HG03159 (cell line): ENCODE measurements around the gene C5orf15.
"Not testable (repeated sequence)": the region's sequence is repeated elsewhere in the genome, so short reads cannot be mapped to it uniquely, and the experiment has no call there.

Source experiments
- ATAC-seq: cut with Tn5 transposase; IDR thresholded peaks from one replicate; pipeline ENCODE4 v1.9.1; 2021; ENCODE audit warnings: mild to moderate bottlenecking, moderate library complexity; ENCODE audit not compliant: unreplicated experiment

Gene C5orf15

GRCh38 chr5:133994297-133994989 is 26.0 kb upstream of the C5orf15 start:
- no peak for ATAC-seq

- ATAC-seq, result no peak
These were observed 24.9 kb upstream of the C5orf15 start for GRCh38 chr5:133993185-133993936.

DNA sequence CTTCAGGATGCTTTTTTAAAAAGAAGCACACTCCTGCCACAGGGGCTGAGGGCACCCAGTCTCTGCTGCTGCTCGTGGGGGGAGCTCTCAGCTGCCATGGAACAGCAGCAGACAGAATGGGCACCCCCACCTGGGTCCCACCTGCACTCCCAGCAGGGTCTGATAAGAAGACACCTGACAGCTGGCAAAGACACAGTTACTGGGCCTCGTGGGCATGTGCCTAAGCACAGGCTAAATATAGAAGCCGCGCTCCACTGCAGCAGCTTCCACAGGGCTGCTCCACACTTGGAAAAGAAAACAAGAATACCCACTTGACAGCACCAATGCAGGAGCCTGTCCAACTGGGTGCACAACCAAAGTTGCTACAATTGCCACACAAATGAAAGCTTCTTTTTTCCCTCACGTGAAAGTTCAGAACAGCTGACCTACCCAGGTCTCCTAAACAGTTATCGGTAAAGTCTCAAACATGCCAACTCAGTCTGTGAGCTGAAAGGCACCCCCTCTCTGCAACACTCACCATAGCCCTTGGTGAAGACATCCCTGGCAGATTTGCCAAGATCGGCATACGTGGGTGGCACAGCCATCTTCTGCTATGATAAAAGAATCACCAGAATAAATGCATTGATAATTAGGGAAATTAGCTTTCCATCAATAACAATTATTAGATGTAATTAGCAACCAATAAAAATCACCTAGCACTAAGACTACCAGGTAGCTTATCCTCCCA is 24.2 kb upstream of the C5orf15 start:
- no peak for ATAC-seq

DNA sequence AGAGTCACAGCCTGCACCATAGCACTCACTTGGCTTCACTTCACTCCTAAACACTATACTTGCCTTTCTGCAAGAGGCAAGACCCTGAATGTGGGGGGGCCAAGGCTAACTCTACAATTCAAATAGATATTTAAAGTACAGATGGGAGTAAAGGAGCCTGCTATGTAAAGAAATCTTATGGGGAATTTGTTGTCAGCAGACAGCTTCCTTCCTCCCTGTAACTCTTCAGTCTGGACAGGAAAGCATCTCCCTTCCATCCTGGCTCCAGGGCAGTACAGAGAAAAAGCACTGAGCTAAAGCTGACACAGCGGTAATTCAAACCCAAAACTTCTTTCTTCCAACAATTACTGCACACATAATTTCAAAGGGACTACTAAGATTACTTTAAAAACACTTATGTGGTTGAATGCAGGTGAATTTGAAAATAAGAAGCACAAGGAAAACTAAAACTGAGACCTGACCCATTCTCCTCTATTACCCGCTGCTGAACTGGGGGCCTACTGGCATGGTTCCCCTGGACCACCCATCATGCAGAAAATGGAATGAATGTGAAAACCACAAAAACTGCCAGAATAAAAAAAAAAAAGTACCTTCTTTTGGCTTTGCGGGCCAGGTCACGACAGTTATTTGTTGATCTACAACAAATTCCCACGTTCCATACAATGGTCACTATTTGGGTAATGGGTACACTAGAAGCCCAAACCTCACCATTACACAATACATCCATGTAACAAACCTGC is 22.9 kb upstream of the C5orf15 start:
- ATAC-seq, result no peak

DNA sequence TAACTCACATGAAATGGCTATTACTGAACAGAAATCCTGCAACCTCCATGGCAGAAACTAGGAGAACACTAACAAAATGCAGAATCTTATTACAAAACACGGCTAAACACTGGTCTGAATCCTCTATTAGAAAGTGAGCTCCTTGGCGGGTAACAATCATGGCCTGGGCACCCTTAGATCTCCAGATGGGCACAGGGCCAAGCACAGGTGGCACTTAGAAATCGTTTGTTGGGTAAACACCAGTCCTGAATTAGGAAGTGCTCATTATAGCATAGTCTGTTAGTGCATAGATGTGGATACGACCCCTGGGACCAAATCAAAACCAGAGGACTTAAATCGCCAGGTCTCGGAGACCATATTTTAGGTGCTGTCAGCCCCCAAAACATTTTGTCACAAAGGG is 22.0 kb upstream of the C5orf15 start:
- no peak for ATAC-seq

DNA sequence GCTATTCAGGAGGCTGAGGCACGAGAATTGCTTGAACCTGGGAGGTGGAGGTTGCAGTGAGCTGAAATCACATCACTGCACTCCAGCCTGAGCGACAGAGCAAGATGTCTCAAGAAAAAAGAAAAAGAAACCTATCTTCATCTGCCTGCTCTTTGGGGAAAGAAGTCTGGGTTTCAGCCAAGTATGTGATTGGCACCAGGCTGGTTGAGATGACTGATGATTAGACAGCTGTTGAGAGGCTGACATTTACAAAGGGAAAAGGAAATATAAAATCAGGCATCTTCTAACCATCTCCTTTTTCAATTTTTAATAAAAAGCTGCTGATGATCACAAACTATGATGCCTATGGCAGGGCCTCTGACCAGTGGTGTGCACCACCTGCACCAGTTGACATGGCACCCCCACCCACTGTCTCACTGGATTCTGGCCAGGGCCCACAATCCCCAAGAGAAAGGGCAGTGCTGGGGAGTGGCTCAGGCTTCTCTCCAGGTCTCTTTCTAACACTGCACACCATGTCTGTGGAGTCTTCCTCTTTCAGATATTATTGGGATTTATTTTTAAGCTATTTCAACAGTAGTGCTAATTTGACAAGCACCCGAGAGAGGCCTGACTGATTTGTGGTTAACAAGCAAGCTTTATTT is 17.2 kb upstream of the C5orf15 start:
- no peak for ATAC-seq

DNA sequence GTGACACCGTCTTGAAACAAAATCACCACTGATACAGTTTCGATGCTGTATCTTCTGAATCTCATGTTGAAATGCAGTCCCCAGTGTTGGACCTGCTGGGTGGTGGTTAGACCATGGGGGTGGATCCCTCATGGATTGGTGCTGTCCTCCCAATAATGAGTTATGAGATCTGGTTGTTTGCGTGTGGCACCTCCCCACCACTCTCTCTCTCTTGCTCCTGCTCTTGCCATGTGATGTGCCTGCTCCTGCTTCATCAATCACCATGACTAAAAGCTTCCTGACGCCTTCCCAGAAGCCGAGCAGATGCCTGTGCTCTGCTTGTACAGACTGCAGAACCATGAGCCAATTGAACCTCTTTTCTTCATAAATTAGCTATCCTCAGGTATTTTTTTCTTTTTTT is 15.2 kb upstream of the C5orf15 start:
- no peak for ATAC-seq

DNA sequence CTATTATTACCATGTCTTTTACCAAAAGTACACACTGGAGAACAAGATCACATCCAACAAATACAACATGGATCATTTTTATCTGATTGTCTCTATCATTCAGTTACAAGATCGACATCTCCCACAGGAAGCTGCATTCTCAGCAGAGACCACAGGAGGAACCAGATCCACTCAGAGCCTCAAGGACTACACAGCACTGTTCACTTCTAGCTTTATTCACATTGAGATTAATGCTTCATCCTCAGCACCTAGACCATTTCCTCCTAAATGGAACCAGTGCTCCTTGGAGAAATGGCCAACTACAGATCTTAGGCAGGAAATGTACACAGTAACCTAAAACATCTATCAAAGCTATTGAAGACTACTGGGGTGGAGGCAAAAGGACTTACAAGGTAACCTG is 13.3 kb upstream of the C5orf15 start:
- ATAC-seq, result no peak

DNA sequence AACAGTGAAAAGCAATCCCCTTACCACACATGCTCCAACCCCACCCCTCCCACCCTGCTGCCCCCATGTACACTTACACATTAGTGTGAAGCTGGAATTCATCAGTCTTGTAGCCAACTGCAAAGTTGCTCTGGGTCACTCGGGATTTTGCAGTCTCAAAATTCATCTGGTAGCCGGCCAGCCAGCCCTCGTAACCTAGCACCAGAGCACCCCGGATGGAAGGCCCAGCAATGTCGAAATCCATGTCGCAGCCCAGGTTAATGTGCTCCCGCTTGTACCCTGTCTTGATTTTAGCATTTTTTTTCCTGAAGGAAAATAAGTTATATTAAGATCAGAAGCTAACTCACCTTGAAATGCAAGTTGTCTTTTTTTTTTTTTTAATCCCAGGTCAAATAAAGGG is 12.2 kb upstream of the C5orf15 start:
- ATAC-seq, result no peak

- ATAC-seq, result no peak
These were observed 10.5 kb upstream of the C5orf15 start for GRCh38 chr5:133978943-133979342.

GRCh38 chr5:133977858-133978257 is 9.4 kb upstream of the C5orf15 start:
- ATAC-seq, result no peak

DNA sequence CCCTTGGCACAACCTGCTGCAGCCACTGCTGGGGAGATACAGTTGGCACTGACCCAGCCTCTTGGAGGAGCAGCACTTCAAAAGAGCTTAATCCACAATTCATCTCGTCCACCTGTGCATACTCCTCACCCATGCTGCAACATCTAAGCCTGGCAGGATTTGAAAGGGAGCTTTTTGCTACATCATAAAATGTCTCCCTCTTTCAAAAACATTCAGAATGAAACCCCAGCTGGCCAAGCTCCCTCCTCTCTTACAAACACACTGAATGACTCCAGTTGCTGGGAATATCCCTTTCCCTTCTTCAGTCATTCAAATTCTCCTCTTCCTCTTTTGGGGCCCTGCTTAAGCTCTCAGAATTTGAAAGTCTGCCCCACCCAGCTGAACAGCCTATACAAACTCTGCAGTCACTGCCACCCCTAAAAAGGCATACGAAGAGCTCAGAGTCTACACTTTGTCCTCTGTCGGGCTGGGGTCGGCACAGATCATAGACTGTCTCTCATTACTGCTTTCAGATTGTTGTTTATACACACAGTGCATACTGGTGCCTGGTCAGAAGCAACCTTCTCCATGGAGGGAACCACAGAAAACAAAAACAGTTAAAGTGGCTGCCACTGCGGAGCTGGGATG is 8.8 kb upstream of the C5orf15 start:
- no peak for ATAC-seq

DNA sequence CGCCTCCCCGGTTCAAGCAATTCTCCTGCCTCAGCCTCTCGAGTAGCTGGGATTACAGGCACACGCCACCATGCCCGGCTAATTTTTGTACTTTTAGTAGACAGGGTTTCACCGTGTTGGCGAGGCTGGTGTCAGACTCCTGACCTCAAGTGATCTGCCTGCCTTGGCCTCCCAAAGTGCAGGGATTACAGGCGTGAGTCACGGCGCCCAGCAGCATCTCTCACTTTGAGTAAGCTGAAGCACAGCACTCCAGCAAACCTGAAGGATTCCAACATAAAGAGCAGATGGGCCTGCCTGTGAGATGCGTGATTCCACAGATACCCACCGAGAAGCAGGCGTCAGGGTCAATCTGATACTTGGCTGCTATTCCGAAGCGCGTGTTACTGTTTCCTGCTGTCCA is 7.1 kb upstream of the C5orf15 start:
- ATAC-seq, result not testable (repeated sequence)

- no peak for ATAC-seq
These were observed 5.7 kb upstream of the C5orf15 start for GRCh38 chr5:133974142-133974541.

DNA sequence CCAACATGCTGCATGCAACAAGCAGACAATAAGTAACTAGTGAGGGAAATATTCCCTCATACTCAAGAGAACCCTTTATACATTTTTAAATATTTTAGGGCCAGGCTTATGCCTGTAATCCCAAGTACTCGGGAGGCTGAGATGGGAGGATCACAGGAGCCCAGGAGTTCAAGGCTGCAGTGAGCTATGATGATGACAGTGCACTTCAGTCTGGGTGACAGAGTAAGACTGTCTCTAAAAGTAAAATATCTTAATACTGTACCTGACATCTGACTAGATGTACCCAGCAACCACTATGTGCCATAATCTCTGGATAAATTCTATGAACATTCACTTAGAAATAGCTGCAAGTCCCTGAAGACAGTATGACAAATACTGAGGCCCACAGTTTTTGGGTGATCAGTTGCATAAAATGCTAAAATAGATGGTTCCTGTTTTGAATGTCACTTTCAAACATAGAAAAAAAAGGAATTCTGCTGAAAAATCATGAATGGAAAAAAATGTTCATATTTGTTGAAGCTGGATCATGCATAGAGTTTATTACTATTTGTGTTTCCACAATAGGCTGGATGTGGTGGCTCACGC is 2.0 kb upstream of the C5orf15 start:
- no peak for ATAC-seq

DNA sequence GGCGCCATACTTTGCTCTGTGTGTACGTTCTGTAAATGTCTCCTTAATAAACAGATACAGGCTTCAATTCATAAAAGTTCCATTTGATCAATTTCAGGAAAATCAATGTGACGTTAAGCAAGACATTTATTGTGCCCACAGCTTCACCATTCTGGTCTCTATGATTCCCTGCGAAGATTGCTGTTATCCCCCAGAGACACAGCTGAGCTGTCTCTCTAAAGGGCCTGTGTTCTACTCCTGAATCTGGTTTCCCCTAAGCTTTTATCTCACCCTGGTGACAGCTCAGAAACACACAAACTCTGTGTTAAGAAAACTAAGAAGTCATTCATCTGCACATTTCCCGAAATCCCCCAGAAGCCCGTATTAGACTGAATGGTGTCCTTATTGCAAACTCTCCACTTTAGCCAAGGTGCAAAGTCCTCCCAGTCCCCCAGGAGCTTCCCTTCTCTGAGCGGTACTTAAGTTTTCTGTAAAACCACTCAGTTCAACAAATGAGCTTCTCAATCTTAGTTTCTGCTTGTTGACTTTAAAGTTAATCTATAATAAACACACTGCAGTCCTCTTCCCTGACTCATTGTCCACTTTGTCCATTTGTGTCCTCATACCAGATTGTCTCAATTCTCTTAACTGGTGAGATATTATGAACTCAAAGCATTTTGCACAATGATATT is 1.4 kb upstream of the C5orf15 start:
- ATAC-seq, result no peak

DNA sequence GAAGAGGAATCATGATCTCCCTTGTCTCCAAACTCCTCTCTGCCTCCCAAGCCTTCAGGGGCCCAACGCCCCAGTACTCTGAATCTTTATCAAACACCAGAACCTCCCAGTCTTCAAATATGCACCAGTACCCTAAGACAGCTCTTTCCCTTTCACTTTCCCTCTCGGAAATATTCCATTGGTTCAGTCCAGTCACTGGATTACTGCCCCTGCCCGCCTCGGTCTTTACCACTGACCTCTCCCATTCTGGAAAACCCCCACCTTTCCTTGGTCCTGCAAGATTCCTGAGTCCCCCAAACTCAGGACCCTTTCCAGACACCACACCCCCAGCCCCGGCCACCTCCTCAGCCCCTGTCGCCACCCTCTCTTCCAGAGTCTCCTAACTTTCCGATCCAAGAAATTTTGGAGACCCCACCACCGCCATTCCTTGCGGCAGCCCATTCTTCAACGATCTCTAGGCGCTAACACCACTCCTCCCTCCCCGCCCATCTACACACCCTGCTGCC is 674 bp downstream of the C5orf15 start:
- no peak for ATAC-seq

- ATAC-seq, result no peak
These were observed 1.3 kb downstream of the C5orf15 start for GRCh38 chr5:133967124-133967523.

GRCh38 chr5:133966090-133966489 is 2.3 kb downstream of the C5orf15 start:
- ATAC-seq, result no peak
